Neural cell (in vitro differentiated cells): ENCODE measurements around the gene ATP2C2. TPM values are rescaled to one million over a fixed set of nuclear protein-coding genes. Genes with fewer than 3 reads are reported as not detected.

Experiments
- H2AFZ ChIP-seq: fragments of 200-600, 300-800 bp; sonication (generic), shearing (Covaris generic); 2 replicates; pipeline ENCODE4 v1.6.0; 2014; ENCODE audit warnings: low read depth, mild to moderate bottlenecking, antibody characterized with exemption, low read length, moderate library complexity
- H3F3A ChIP-seq: fragments of 200-600 bp; shearing (Covaris generic); 2 replicates; pipeline ENCODE4 v1.6.1; 2016; ENCODE audit warnings: mild to moderate bottlenecking, moderate library complexity, mixed read lengths, antibody characterized with exemption, low read length; ENCODE audit not compliant: insufficient read depth, poor library complexity, severe bottlenecking
- H3K27ac ChIP-seq: fragments of 200-600, 300-800 bp; sonication (generic), shearing (Covaris generic); 2 replicates; pipeline ENCODE4 v1.5.1; 2014; ENCODE audit warnings: mild to moderate bottlenecking, low read length, moderate library complexity
- H3K27me3 ChIP-seq: fragments of 300-800, 200-600 bp; sonication (generic), shearing (Covaris generic); 2 replicates; pipeline ENCODE4 v1.6.0; 2014; ENCODE audit warnings: mild to moderate bottlenecking, low read depth, low read length, moderate library complexity; ENCODE audit not compliant: insufficient read depth
- H3K36me3 ChIP-seq: fragments of 300-800, 200-600 bp; sonication (generic), shearing (Covaris generic); 2 replicates; pipeline ENCODE4 v1.5.1; 2014; ENCODE audit warnings: mild to moderate bottlenecking, antibody characterized with exemption, low read length, moderate library complexity; ENCODE audit not compliant: insufficient read depth
- H3K4me2 ChIP-seq: fragments of 300-800, 200-600 bp; sonication (generic), shearing (Covaris generic); 2 replicates; pipeline ENCODE4 v1.6.0; 2014; ENCODE audit warnings: mild to moderate bottlenecking, low read length
- H3K4me3 ChIP-seq: fragments of 300-800, 200-600 bp; sonication (generic), shearing (Covaris generic); 2 replicates; pipeline ENCODE4 v1.5.1; 2014; ENCODE audit warnings: mild to moderate bottlenecking, low read length, moderate library complexity
- H3K79me2 ChIP-seq: fragments of 200-600 bp; shearing (Covaris generic); replicated peaks from 2 replicates; pipeline ENCODE4 v1.6.0; 2014; ENCODE audit warnings: mild to moderate bottlenecking, low read length, moderate library complexity; ENCODE audit not compliant: insufficient read depth
- H3K9ac ChIP-seq: fragments of 300-800, 200-600 bp; sonication (generic), shearing (Covaris generic); 2 replicates; pipeline ENCODE4 v1.6.1; 2016; ENCODE audit warnings: mild to moderate bottlenecking, low read length, mixed read lengths
- H3K9me2 ChIP-seq: fragments of 200-600 bp; shearing (Covaris generic); 2 replicates; pipeline ENCODE4 v1.6.1; 2016; ENCODE audit warnings: mild to moderate bottlenecking, low read length, mixed read lengths; ENCODE audit not compliant: insufficient read depth
- H3K9me3 ChIP-seq: fragments of 200-600, 300-800 bp; sonication (generic), shearing (Covaris generic); 2 replicates; pipeline ENCODE4 v1.6.1; 2016; ENCODE audit warnings: mild to moderate bottlenecking, mixed run types, low read length, moderate library complexity, mixed read lengths
- H4K20me1 ChIP-seq: fragments of 200-600 bp; shearing (Covaris generic); 2 replicates; pipeline ENCODE4 v1.6.1; 2016; ENCODE audit warnings: mild to moderate bottlenecking, mixed run types; ENCODE audit not compliant: insufficient read depth
- EP300 ChIP-seq: fragments of 450-650 bp; conservative IDR thresholded peaks from 2 replicates; pipeline ENCODE4 v1.6.1; 2014; ENCODE audit warnings: antibody characterized with exemption, mild to moderate bottlenecking, moderate library complexity; ENCODE audit not compliant: poor library complexity, severe bottlenecking
- EZH2 ChIP-seq: fragments of 200-600, 300-800 bp; shearing (Covaris generic), sonication (generic); IDR thresholded peaks from 2 replicates; pipeline ENCODE4 v1.6.1; 2014; ENCODE audit warnings: antibody characterized with exemption, low read length, borderline replicate concordance, mild to moderate bottlenecking; ENCODE audit not compliant: insufficient read depth, poor library complexity, severe bottlenecking
- MXI1 ChIP-seq: fragments of 450-650 bp; conservative IDR thresholded peaks from 2 replicates; pipeline ENCODE4 v1.6.1; 2014; ENCODE audit warnings: antibody characterized with exemption, mild to moderate bottlenecking; ENCODE audit not compliant: poor library complexity, severe bottlenecking
- POLR2AphosphoS5 ChIP-seq: IDR thresholded peaks from 2 replicates; pipeline ENCODE4 v1.6.1; 2012
- RAD21 ChIP-seq: fragments of 450-650 bp; conservative IDR thresholded peaks from 2 replicates; pipeline ENCODE4 v1.6.1; 2014; ENCODE audit warnings: antibody characterized with exemption, mild to moderate bottlenecking, moderate library complexity
- SMC3 ChIP-seq: fragments of 450-650 bp; conservative IDR thresholded peaks from 2 replicates; pipeline ENCODE4 v1.6.1; 2014; ENCODE audit warnings: antibody characterized with exemption, mild to moderate bottlenecking, moderate library complexity; ENCODE audit not compliant: poor library complexity
- TAF1 ChIP-seq: IDR thresholded peaks from 2 replicates; pipeline ENCODE4 v1.6.1; 2012; ENCODE audit warnings: low read depth
- polyA plus RNA-seq: library from polyadenylated mRNA; depleted of rRNA; stranded (reverse); fragments of >200 nt; gene quantifications from 2 replicates; pipeline ENCODE4 v1.2.3, GENCODE V29; 2014
- TF ChIP-seq, protein P1 (sequence below): IDR thresholded peaks from 2 replicates; pipeline ENCODE4 v1.6.1; 2012; ENCODE audit warnings: borderline replicate concordance
- TF ChIP-seq, protein P2 (sequence below): fragments of 450-650 bp; IDR thresholded peaks from 2 replicates; pipeline ENCODE4 v1.5.1; 2014; ENCODE audit warnings: antibody characterized with exemption, mild to moderate bottlenecking, moderate library complexity; ENCODE audit not compliant: poor library complexity, severe bottlenecking

The ATP2C2 gene
- polyA plus RNA-seq, 1 donor from 2014 or later: not detected

DNA sequence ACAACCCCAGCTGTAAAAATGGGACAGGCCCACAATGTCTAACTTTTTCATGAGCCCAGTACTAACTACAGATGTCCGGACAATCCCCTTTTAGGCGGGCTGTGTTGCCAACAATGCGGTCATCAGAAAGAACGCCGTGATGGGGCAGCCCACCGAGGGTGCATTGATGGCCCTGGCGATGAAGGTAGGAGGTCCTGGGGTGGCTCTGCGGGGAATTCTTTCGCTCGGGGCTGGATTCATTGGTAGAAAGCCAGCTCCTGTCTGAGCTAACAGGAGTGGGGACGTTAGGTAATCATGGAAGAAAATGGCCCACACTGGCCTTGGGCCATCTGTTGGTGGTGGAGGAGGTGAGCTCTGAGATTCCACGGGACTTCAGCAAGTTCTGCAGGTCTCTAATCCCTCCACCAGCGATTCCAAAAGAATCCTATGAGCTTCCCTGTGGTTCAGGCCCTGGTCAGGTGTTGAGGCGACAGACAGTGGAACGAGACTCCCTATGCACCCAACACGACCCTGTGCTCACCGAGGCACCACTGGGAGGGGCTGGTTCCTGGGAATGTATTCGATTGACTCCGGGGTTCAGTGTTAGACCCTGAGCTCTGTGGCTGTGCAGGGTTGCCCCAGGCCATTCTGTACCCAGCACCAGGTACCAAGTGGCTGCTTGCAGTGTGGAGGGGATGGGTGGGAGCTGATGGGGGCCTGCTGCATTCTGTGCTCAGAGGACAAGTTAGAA lies 74.2 kb downstream of the ATP2C2 start:
- Histone ChIP-seq H3K9me3 (no peaks in the 10 kb centered on the region), H4K20me1 (no peaks in the 10 kb centered on the region), H3K4me3 (no peak overlapping the region), H3K27me3 (no peaks in the 10 kb centered on the region), H3K9ac (no peak overlapping the region), H3K79me2 (no peaks in the 10 kb centered on the region), H3K27ac (no peak overlapping the region), H3K9me2 (no peaks in the 10 kb centered on the region), H3K4me2 (no peak overlapping the region), H3K36me3 (no peaks in the 10 kb centered on the region), H3F3A (no peaks in the 10 kb centered on the region), H2AFZ (no peak overlapping the region)
- TF ChIP-seq EZH2 (no peak), RAD21 (no peak), EP300 (no peak), TAF1 (no peak), POLR2AphosphoS5 (no peak), MXI1 (no peak), SMC3 (no peak)
- TF ChIP-seq, protein P1, sequence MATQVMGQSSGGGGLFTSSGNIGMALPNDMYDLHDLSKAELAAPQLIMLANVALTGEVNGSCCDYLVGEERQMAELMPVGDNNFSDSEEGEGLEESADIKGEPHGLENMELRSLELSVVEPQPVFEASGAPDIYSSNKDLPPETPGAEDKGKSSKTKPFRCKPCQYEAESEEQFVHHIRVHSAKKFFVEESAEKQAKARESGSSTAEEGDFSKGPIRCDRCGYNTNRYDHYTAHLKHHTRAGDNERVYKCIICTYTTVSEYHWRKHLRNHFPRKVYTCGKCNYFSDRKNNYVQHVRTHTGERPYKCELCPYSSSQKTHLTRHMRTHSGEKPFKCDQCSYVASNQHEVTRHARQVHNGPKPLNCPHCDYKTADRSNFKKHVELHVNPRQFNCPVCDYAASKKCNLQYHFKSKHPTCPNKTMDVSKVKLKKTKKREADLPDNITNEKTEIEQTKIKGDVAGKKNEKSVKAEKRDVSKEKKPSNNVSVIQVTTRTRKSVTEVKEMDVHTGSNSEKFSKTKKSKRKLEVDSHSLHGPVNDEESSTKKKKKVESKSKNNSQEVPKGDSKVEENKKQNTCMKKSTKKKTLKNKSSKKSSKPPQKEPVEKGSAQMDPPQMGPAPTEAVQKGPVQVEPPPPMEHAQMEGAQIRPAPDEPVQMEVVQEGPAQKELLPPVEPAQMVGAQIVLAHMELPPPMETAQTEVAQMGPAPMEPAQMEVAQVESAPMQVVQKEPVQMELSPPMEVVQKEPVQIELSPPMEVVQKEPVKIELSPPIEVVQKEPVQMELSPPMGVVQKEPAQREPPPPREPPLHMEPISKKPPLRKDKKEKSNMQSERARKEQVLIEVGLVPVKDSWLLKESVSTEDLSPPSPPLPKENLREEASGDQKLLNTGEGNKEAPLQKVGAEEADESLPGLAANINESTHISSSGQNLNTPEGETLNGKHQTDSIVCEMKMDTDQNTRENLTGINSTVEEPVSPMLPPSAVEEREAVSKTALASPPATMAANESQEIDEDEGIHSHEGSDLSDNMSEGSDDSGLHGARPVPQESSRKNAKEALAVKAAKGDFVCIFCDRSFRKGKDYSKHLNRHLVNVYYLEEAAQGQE: no peak
- TF ChIP-seq, protein P2, sequence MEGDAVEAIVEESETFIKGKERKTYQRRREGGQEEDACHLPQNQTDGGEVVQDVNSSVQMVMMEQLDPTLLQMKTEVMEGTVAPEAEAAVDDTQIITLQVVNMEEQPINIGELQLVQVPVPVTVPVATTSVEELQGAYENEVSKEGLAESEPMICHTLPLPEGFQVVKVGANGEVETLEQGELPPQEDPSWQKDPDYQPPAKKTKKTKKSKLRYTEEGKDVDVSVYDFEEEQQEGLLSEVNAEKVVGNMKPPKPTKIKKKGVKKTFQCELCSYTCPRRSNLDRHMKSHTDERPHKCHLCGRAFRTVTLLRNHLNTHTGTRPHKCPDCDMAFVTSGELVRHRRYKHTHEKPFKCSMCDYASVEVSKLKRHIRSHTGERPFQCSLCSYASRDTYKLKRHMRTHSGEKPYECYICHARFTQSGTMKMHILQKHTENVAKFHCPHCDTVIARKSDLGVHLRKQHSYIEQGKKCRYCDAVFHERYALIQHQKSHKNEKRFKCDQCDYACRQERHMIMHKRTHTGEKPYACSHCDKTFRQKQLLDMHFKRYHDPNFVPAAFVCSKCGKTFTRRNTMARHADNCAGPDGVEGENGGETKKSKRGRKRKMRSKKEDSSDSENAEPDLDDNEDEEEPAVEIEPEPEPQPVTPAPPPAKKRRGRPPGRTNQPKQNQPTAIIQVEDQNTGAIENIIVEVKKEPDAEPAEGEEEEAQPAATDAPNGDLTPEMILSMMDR: no peak

DNA sequence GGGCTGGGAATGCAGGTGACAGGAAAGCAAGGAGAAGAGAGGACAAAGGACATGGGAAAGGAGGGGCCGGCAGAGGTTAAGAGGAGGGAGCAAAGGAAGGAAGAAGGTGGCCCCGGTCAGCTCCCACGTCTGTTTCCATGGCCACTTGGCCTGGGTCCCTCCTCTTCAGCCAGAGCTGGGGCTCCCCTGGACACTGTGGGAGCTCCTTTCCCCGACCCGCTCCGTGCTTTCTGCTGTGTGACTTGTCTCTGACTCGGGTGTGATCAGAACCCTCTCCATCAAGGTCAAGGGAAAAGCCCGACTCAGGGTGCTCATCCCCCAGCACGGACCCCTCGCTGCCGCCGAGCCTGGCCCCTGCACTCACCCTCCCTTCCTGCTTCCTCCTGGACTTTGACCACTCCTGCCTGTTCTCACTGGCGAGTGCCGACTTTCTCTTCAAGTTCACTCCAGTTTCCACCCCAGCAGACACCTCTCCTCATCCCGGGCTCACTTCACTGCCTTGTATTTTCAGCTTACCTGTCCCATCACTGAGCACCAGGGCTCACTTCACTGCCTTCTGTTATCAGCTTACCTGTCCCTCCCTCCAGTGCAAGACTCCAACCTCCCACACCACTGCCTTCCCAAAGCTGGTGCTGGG lies 74.9 kb downstream of the ATP2C2 start:
- H3K27me3 ChIP-seq: no peaks in the 10 kb centered on the region
- H3F3A ChIP-seq: no peaks in the 10 kb centered on the region
- H4K20me1 ChIP-seq: no peaks in the 10 kb centered on the region
- H3K4me2 ChIP-seq: no peak overlapping the region
- no peaks in the 10 kb centered on the region for H3K9me3 ChIP-seq
- no peaks in the 10 kb centered on the region for H3K36me3 ChIP-seq
- H3K27ac ChIP-seq: no peak overlapping the region
- TF ChIP-seq, protein P2: no peak
- no peak for TF ChIP-seq SMC3
- no peak for TF ChIP-seq MXI1
- TF ChIP-seq RAD21: no peak
- TF ChIP-seq EP300: no peak
- TF ChIP-seq POLR2AphosphoS5: no peak
- TF ChIP-seq TAF1: no peak
- TF ChIP-seq, protein P1: no peak
- no peak for TF ChIP-seq EZH2
- H3K9me2 ChIP-seq: no peaks in the 10 kb centered on the region
- H2AFZ ChIP-seq: no peak overlapping the region
- H3K79me2 ChIP-seq: no peaks in the 10 kb centered on the region
- H3K4me3 ChIP-seq: no peak overlapping the region
- H3K9ac ChIP-seq: no peak overlapping the region
